Gastrocnemius medialis (tissue), 4 donors: ENCODE data around the gene NPHS2. TPM values are rescaled to one million over a fixed set of nuclear protein-coding genes. Genes with fewer than 3 reads are reported as not detected.
"Not testable (repeated sequence)": the region's sequence is repeated elsewhere in the genome, so short reads cannot be mapped to it uniquely, and the experiment has no call there.

ENCODE experiments used
- ATAC-seq, 2 donors: fragments of 150-250 bp; one replicate each; pipeline ENCODE4 v1.9.1; 2016
- DNase-seq, 2 donors: peaks; one replicate each; pipeline ENCODE4 v3.0.0-alpha.2; 2019
- H3K27ac ChIP-seq, 4 donors: fragments of 200-600 bp; sonication (generic); 1 replicate in 1 of 4; 2 replicates in 3 of 4; pipeline ENCODE4 v1.5.1; 2016 to 2018; ENCODE audit warnings: mild to moderate bottlenecking in 2 of 4, moderate library complexity in 1 of 4
- H3K27me3 ChIP-seq, 3 donors: fragments of 200-600 bp; sonication (generic) in 2 of 3; 1 replicate in 1 of 3; 2 replicates in 2 of 3; pipeline versions ENCODE4 v1.5.1 to v1.6.0; 2016 to 2019; ENCODE audit warnings: mild to moderate bottlenecking in 1 of 3, moderate library complexity in 1 of 3
- H3K36me3 ChIP-seq, 2 donors: fragments of 200-600 bp; sonication (generic) in 1 of 2; one replicate each; pipeline ENCODE4 v1.5.1; 2017 to 2018
- H3K4me1 ChIP-seq, 2 donors: fragments of 200-600 bp; sonication (generic) in 1 of 2; one replicate each; pipeline ENCODE4 v1.5.1; 2016 to 2017; ENCODE audit warnings: mild to moderate bottlenecking in 2 of 2
- H3K4me3 ChIP-seq, 4 donors: fragments of 200-600 bp; sonication (generic) in 3 of 4; 1 replicate in 1 of 4; 2 replicates in 3 of 4; pipeline ENCODE4 v1.5.1; 2016 to 2019; ENCODE audit warnings: mild to moderate bottlenecking in 2 of 4
- H3K9me3 ChIP-seq, 3 donors: fragments of 200-600 bp; sonication (generic) in 2 of 3; 1 replicate in 1 of 3; 2 replicates in 2 of 3; pipeline ENCODE4 v1.5.1; 2016 to 2019
- CTCF ChIP-seq, 5 experiments: fragments of 450-650 bp in 3 of 5; fragments of 200-600 bp in 2 of 5; sonication (generic) in 2 of 5; IDR thresholded peaks in 4 of 5; conservative IDR thresholded peaks in 1 of 5; 1 replicate in 4 of 5; 2 replicates in 1 of 5; pipeline ENCODE4 v1.5.1; 2016 to 2019; ENCODE audit warnings: antibody characterized with exemption in 5 of 5, mild to moderate bottlenecking in 3 of 5, moderate library complexity in 3 of 5
- POLR2A ChIP-seq, 2 donors: fragments of 450-650 bp; IDR thresholded peaks; one replicate each; pipeline ENCODE4 v1.6.1; 2017; ENCODE audit warnings: antibody characterized with exemption in 2 of 2, mild to moderate bottlenecking in 2 of 2, moderate library complexity in 2 of 2
- in situ Hi-C, 4 donors: fragments of 200-750 bp; cut with MboI; loops; one replicate each; pipeline versions ENCODE4 v1.15.0 to v1.8.0; 2017; ENCODE audit warnings: low sequenced_read_pairs in 4 of 4
- intact Hi-C: fragments of 100-400 bp; cut with DNase I; formaldehyde crosslinking; loops from one replicate; pipeline ENCODE4 v1.15.1; 2023; ENCODE audit warnings: low total_unique reads
- total RNA-seq, 4 donors: library from RNA; depleted of rRNA; stranded (reverse); fragments of >200 nt; gene quantifications; one replicate each; pipeline versions ENCODE4 v1.1.0 to v1.2.3, GENCODE V29; 2016

The NPHS2 gene
- total RNA-seq, 4 donors from 2014 or later, result not detected

DNA sequence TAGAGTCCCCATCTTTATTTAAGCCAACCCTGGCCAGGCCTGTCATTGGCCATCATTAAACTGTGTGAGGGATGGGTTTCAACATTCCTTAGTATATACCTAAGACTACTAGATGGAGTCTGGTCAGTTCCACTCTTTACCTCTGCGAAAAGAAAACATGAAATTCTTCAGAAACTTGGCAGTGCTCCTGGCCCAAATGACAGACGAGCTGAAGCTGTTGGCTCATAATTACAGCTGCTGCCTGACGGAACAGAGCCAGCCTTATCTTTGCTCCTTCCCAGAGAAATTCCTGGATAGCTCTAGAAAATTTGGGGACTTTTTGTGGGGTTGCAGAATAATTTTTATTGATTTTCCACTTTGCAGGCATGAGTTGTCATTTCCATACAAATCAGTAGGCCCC, 30.4 kb downstream of the NPHS2 start:
- intact Hi-C loops, result no loop called here
- in situ Hi-C loops, result no loop called here
- H3K4me3 ChIP-seq, result no peak overlapping the region
- no peaks in the 10 kb centered on the region for H3K36me3 ChIP-seq
- no peaks in the 10 kb centered on the region for H3K4me1 ChIP-seq
- no peaks in the 10 kb centered on the region for H3K9me3 ChIP-seq
- H3K27me3 ChIP-seq, result no peaks in the 10 kb centered on the region
- no peak overlapping the region for H3K27ac ChIP-seq
- ATAC-seq, result no peak
- TF ChIP-seq POLR2A (IDR thresholded peaks at IDR 0.05) (no peak), CTCF (IDR thresholded peaks at IDR 0.05 in 4 of 5, conservative IDR thresholded peaks at IDR 0.05 in 1 of 5) (no peak)
- DNase-seq, result no peak

DNA sequence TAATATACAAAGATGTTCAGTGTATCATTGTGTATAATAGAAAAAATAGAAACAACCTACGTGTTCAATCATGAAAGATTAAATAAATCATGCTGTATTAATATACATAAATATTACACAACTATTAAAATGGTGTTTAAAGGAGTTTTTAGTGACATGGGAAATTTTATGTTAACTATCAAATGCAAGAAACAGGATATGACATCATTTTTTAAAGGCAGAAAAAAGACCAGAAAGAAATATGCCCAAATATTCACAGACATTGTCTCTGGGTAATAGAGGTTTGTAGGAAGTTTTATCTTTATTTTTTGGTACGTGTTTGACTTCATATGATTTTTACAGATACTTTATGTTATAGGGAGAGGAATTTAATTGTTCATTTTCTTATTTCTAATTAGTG, 34.0 kb downstream of the NPHS2 start:
- Histone ChIP-seq H3K9me3 (no peaks in the 10 kb centered on the region), H3K36me3 (no peaks in the 10 kb centered on the region), H3K4me1 (no peaks in the 10 kb centered on the region), H3K27me3 (no peaks in the 10 kb centered on the region), H3K4me3 (no peak overlapping the region), H3K27ac (no peak overlapping the region)
- in situ Hi-C loops (no loop called here), intact Hi-C loops (no loop called here)
- ATAC-seq (no peak), DNase-seq (no peak)
- no peak for TF ChIP-seq CTCF (IDR thresholded peaks at IDR 0.05 in 4 of 5, conservative IDR thresholded peaks at IDR 0.05 in 1 of 5)
- no peak for TF ChIP-seq POLR2A (IDR thresholded peaks at IDR 0.05)

GRCh38 chr1:179530352-179530751, 45.4 kb downstream of the NPHS2 start:
- TF ChIP-seq CTCF (IDR thresholded peaks at IDR 0.05 in 4 of 5, conservative IDR thresholded peaks at IDR 0.05 in 1 of 5) (no peak), POLR2A (IDR thresholded peaks at IDR 0.05) (no peak)
- no peaks in the 10 kb centered on the region for H3K27me3 ChIP-seq
- no peaks in the 10 kb centered on the region for H3K9me3 ChIP-seq
- H3K36me3 ChIP-seq, result no peaks in the 10 kb centered on the region
- no peak overlapping the region for H3K27ac ChIP-seq
- H3K4me1 ChIP-seq, result no peaks in the 10 kb centered on the region
- ATAC-seq, result no peak
- no peak for DNase-seq
- intact Hi-C loops (no loop called here), in situ Hi-C loops (no loop called here)
- no peak overlapping the region for H3K4me3 ChIP-seq

DNA sequence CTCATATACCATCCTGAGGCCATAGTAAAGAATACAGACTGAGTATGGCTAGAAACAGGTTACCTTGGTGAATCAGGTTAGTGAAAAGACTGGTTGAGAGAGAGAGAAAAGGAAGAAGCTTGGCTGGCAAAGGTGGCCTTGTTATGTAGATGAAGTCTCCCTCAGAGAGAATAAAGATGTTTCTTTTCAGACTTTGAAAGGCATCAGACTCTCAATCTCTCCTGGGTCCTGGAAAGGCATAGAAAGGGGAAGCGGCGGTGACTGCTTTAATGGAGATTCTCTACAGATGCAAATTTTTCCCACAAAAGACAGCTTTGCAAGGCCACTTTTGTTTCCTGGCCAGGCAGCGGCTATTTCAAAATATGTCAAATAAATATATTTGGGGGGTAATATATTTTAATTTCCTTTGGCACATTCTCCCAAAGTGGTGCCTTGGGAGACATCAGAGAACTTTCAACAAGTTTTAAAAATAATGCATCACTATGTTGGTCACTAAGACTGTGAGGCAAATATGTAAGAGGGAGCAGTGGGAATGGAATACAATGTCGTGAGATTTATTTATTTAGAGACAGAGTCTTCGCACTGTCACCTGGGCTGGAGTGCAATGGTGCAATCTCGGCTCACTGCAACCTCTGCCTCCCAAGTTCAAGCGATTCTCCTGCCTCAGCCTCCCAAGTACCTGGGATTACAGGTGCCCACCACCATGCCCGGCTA, 46.1 kb downstream of the NPHS2 start:
- no peaks in the 10 kb centered on the region for H3K36me3 ChIP-seq
- no peak for ATAC-seq
- H3K9me3 ChIP-seq, result no peaks in the 10 kb centered on the region
- H3K4me1 ChIP-seq, result no peaks in the 10 kb centered on the region
- in situ Hi-C loops, result no loop called here
- H3K27me3 ChIP-seq, result no peaks in the 10 kb centered on the region
- no peak for DNase-seq
- H3K27ac ChIP-seq, result no peak overlapping the region
- intact Hi-C loops, result no loop called here
- H3K4me3 ChIP-seq, result no peak overlapping the region
- TF ChIP-seq CTCF (IDR thresholded peaks at IDR 0.05 in 4 of 5, conservative IDR thresholded peaks at IDR 0.05 in 1 of 5) (no peak), POLR2A (IDR thresholded peaks at IDR 0.05) (no peak)

DNA sequence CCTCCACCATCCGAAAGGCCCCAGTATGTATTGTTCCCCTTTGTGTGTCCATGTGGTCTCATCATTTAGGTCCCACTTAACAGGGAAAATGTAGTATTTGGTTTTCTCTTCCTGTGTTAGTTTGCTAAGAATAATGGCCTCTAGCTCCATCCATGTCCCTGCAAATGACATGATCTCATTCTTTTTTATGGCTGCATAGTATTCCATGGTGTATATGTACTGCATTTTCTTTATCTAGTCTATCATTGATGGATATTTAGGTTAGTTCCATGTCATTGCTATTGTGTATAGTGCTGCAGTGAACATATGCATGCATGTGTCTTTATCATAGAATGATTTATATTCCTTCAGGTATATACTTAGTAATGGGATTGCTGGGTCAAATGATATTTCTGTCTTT, 57.2 kb downstream of the NPHS2 start:
- H3K9me3 ChIP-seq, in situ Hi-C loops, H3K4me3 ChIP-seq, H3K27ac ChIP-seq, DNase-seq, H3K27me3 ChIP-seq, ATAC-seq, H3K4me1 ChIP-seq, H3K36me3 ChIP-seq, intact Hi-C loops: not testable (repeated sequence)
